GM23338 (cell line): ENCODE measurements around the gene ZFYVE28. TPM values are rescaled to one million over a fixed set of nuclear protein-coding genes. Genes with fewer than 3 reads are reported as not detected.

Experiments used
- ATAC-seq: fragments of 200-7000 bp; cut with Tn5 transposase; 3 replicates; pipeline ENCODE4 v1.9.1; 2020
- DNase-seq: peaks from one replicate; pipeline ENCODE4 v3.0.0-alpha.2; 2015; ENCODE audit warnings: low spot score
- H2AFZ ChIP-seq: fragments of 200-600 bp; sonication (generic); 2 replicates; pipeline ENCODE4 v1.8.0; 2016; ENCODE audit warnings: antibody characterized with exemption, mild to moderate bottlenecking, moderate library complexity
- H3F3A ChIP-seq: fragments of 200-600 bp; sonication (generic); replicated peaks from 2 replicates; pipeline ENCODE4 v1.8.0; 2017; ENCODE audit warnings: antibody characterized with exemption, mixed run types, low read depth
- H3K27ac ChIP-seq: fragments of 200-600 bp; sonication (generic); 2 replicates; pipeline ENCODE4 v1.6.1; 2016; ENCODE audit warnings: low read depth
- H3K27me3 ChIP-seq: fragments of 200-600 bp; sonication (generic); 2 replicates; pipeline ENCODE4 v1.8.0; 2016; ENCODE audit warnings: mild to moderate bottlenecking, mixed run types, moderate library complexity; ENCODE audit not compliant: insufficient read depth
- H3K36me3 ChIP-seq: fragments of 200-600 bp; sonication (generic); 2 replicates; pipeline ENCODE4 v1.8.0; 2016; ENCODE audit warnings: mild to moderate bottlenecking; ENCODE audit not compliant: insufficient read depth
- H3K4me1 ChIP-seq: fragments of 200-600 bp; sonication (generic); 2 replicates; pipeline ENCODE4 v1.8.0; 2016; ENCODE audit warnings: mild to moderate bottlenecking, moderate library complexity; ENCODE audit not compliant: insufficient read depth
- H3K4me2 ChIP-seq: fragments of 200-600 bp; sonication (generic); 2 replicates; pipeline ENCODE4 v1.7.1; 2017; ENCODE audit warnings: mixed run types
- H3K4me3 ChIP-seq: fragments of 200-600 bp; sonication (generic); 2 replicates; pipeline ENCODE4 v1.6.1; 2016; ENCODE audit warnings: mixed run types
- H3K79me2 ChIP-seq: fragments of 200-600 bp; sonication (generic); replicated peaks from 2 replicates; pipeline ENCODE4 v1.8.0; 2017; ENCODE audit warnings: mild to moderate bottlenecking; ENCODE audit not compliant: insufficient read depth
- H3K9me2 ChIP-seq: fragments of 200-600 bp; sonication (generic); 2 replicates; pipeline ENCODE4 v1.8.0; 2017; ENCODE audit not compliant: insufficient read depth
- H4K20me1 ChIP-seq: fragments of 200-600 bp; sonication (generic); replicated peaks from 2 replicates; pipeline ENCODE4 v1.8.0; 2017; ENCODE audit warnings: mild to moderate bottlenecking; ENCODE audit not compliant: insufficient read depth
- H3K27ac Mint-ChIP-seq: 2 replicates; pipeline ENCODE4 v1.8.0; 2020; ENCODE audit warnings: inconsistent platforms, mild to moderate bottlenecking, moderate library complexity, mixed read lengths
- H3K27me3 Mint-ChIP-seq: 3 replicates; pipeline ENCODE4 v1.8.0; 2022; ENCODE audit warnings: low read depth, mild to moderate bottlenecking, moderate library complexity, mixed read lengths, inconsistent platforms; ENCODE audit not compliant: insufficient read depth, poor library complexity
- H3K36me3 Mint-ChIP-seq: 3 replicates; pipeline ENCODE4 v1.8.0; 2021; ENCODE audit warnings: low read depth, mild to moderate bottlenecking, inconsistent platforms, moderate library complexity, mixed read lengths
- H3K4me1 Mint-ChIP-seq: 3 replicates; pipeline ENCODE4 v1.8.0; 2020; ENCODE audit warnings: mild to moderate bottlenecking, inconsistent platforms, mixed read lengths
- H3K4me3 Mint-ChIP-seq: 3 replicates; pipeline ENCODE4 v1.8.0; 2021; ENCODE audit warnings: moderate library complexity, mild to moderate bottlenecking, inconsistent platforms, mixed read lengths
- H3K9me3 Mint-ChIP-seq: 3 replicates; pipeline ENCODE4 v1.8.0; 2020; ENCODE audit warnings: moderate library complexity, mild to moderate bottlenecking, inconsistent platforms, mixed read lengths
- CREB1 ChIP-seq: fragments of 250-450 bp; sonication (Bioruptor Pico); IDR thresholded peaks from 2 replicates; pipeline ENCODE4 v1.5.0; 2020; ENCODE audit warnings: low read depth, mild to moderate bottlenecking, moderate library complexity
- CTCF ChIP-seq, 2 experiments: fragments of 200-600 bp in 1 of 2; sonication (generic) in 1 of 2; conservative IDR thresholded peaks; 2 replicates each; pipeline versions ENCODE4 v1.5.1 to v1.6.1; 2016 to 2017; ENCODE audit warnings: antibody characterized with exemption in 2 of 2, low read depth in 2 of 2, mild to moderate bottlenecking in 2 of 2, moderate library complexity in 1 of 2
- EZH2 ChIP-seq: fragments of 200-600 bp; sonication (generic); IDR thresholded peaks from one replicate; pipeline ENCODE4 v1.8.0; 2017; ENCODE audit warnings: antibody characterized with exemption, mild to moderate bottlenecking, low read depth; ENCODE audit not compliant: unreplicated experiment
- EZH2phosphoT487 ChIP-seq: fragments of 200-600 bp; sonication (generic); IDR thresholded peaks from one replicate; pipeline ENCODE4 v1.8.1; 2018; ENCODE audit warnings: antibody characterized with exemption; ENCODE audit not compliant: unreplicated experiment
- NANOG ChIP-seq: IDR thresholded peaks from 2 replicates; pipeline ENCODE4 v1.6.1; 2016; ENCODE audit warnings: antibody characterized with exemption, borderline replicate concordance
- REST ChIP-seq: IDR thresholded peaks from one replicate; pipeline ENCODE4 v1.6.1; 2018; ENCODE audit warnings: antibody characterized with exemption; ENCODE audit not compliant: unreplicated experiment
- STAT1 ChIP-seq: IDR thresholded peaks from one replicate; pipeline ENCODE4 v1.6.1; 2016; ENCODE audit warnings: antibody characterized with exemption; ENCODE audit not compliant: unreplicated experiment
- ZNF331 ChIP-seq: fragments of 250-450 bp; sonication (Bioruptor Pico); IDR thresholded peaks from 2 replicates; pipeline ENCODE4 v1.5.0; 2020; ENCODE audit warnings: low read depth, mild to moderate bottlenecking, moderate library complexity
- ZNF462 ChIP-seq: fragments of 250-450 bp; sonication (Bioruptor Pico); IDR thresholded peaks from 2 replicates; pipeline ENCODE4 v1.5.0; 2020; ENCODE audit warnings: mild to moderate bottlenecking, moderate library complexity
- polyA plus RNA-seq: library from polyadenylated mRNA; unstranded; fragments of >200 nt; fragmentation: Nextera tagmentation; extraction: Ambion mirVana; gene quantifications from 2 replicates; pipeline ENCODE4 v1.2.1, GENCODE V29; 2016
- total RNA-seq: library from RNA; depleted of rRNA; stranded (reverse); fragments of >200 nt; shearing (Covaris generic); gene quantifications from 2 replicates; pipeline ENCODE4 v1.2.3, GENCODE V29; 2014

The ZFYVE28 gene
- total and polyA plus RNA-seq, 2 experiments from 2014 or later: 2.6 to 4.6 TPM

- peaks cover 6% of the 10 kb centered on the region for H3K27me3 Mint-ChIP-seq
- H3K4me3 Mint-ChIP-seq: no peak overlapping the region
- H3K9me2 ChIP-seq: no peaks in the 10 kb centered on the region
Measured at GRCh38 chr4:2318476-2318875, 100.0 kb downstream of the ZFYVE28 start.

More at GRCh38 chr4:2318476-2318875, 100.0 kb downstream of the ZFYVE28 start:
- Histone ChIP-seq H3K36me3 (no peaks in the 10 kb centered on the region), H3K4me1 (peaks cover 5% of the 10 kb centered on the region; the same call in 1 of the 2 replicates), H2AFZ (no peak overlapping the region), H3K4me2 (no peak overlapping the region), H4K20me1 (no peaks in the 10 kb centered on the region), H3K27ac (no peak overlapping the region), H3F3A (no peaks in the 10 kb centered on the region), H3K79me2 (no peaks in the 10 kb centered on the region), H3K27me3 (no peaks in the 10 kb centered on the region), H3K4me3 (no peak overlapping the region)
- Mint-ChIP-seq H3K27ac (no peak overlapping the region), H3K9me3 (no peaks in the 10 kb centered on the region; the same call in 1 of the 3 replicates), H3K4me1 (peaks cover 6% of the 10 kb centered on the region), H3K36me3 (no peaks in the 10 kb centered on the region)
- TF ChIP-seq CTCF (conservative IDR thresholded peaks at IDR 0.05; ENCODE audit: low read depth in 2 of 2): no peak
- TF ChIP-seq STAT1: no peak
- TF ChIP-seq EZH2: no peak
- no peak for TF ChIP-seq EZH2phosphoT487
- TF ChIP-seq ZNF331 (CRISPR knock-in tag): no peak
- no peak for TF ChIP-seq REST
- no peak for TF ChIP-seq NANOG
- no peak for TF ChIP-seq ZNF462 (CRISPR knock-in tag)
- TF ChIP-seq CREB1: no peak
- no peak for DNase-seq
- no peak for ATAC-seq
